ENCODE data around the gene TBC1D23. TPM values are rescaled to one million over a fixed set of nuclear protein-coding genes. Genes with fewer than 3 reads are reported as not detected.
A peak's percentile ranks its signal among the peaks of the same experiment; 100 is the strongest.
"Not testable (repeated sequence)": the region's sequence is repeated elsewhere in the genome, so short reads cannot be mapped to it uniquely, and the experiment has no call there.

TBC1D23 gene
- total RNA-seq, 4 donors from 2014 or later, result 21.2 to 32.8 (median 26.9) TPM

- WGBS, result 97% methylated on average over 1 of the region's 1 CpG
- intact Hi-C loops (cut with DNase I), result no loop called here
- no peaks in the 10 kb centered on the region for H3K27me3 ChIP-seq
- no peaks in the 10 kb centered on the region for H3K9me3 ChIP-seq
- peak; percentile 55 for DNase-seq (ENCODE audit: extremely low spot score)
- no peak overlapping the region for H3K27ac ChIP-seq (replicated peaks in 1 of 4)
- TF ChIP-seq POLR2AphosphoS5 (IDR thresholded peaks at IDR 0.05), result no peak
- TF ChIP-seq, protein P1, sequence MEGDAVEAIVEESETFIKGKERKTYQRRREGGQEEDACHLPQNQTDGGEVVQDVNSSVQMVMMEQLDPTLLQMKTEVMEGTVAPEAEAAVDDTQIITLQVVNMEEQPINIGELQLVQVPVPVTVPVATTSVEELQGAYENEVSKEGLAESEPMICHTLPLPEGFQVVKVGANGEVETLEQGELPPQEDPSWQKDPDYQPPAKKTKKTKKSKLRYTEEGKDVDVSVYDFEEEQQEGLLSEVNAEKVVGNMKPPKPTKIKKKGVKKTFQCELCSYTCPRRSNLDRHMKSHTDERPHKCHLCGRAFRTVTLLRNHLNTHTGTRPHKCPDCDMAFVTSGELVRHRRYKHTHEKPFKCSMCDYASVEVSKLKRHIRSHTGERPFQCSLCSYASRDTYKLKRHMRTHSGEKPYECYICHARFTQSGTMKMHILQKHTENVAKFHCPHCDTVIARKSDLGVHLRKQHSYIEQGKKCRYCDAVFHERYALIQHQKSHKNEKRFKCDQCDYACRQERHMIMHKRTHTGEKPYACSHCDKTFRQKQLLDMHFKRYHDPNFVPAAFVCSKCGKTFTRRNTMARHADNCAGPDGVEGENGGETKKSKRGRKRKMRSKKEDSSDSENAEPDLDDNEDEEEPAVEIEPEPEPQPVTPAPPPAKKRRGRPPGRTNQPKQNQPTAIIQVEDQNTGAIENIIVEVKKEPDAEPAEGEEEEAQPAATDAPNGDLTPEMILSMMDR (IDR thresholded peaks at IDR 0.05), result no peak
- no peak for TF ChIP-seq POLR2A (IDR thresholded peaks at IDR 0.05; ENCODE audit: low read depth)
- no peak for TF ChIP-seq EP300 (IDR thresholded peaks at IDR 0.05)
- H3K4me1 ChIP-seq, result peaks cover 0 to 11% (median 3%) of the 10 kb centered on the region in 4 donors
- no peak overlapping the region for H3K4me3 ChIP-seq
- H3K36me3 ChIP-seq, result no peaks in the 10 kb centered on the region
Measured at GRCh38 chr3:100228247-100228646, 32.5 kb upstream of the TBC1D23 start.

DNA sequence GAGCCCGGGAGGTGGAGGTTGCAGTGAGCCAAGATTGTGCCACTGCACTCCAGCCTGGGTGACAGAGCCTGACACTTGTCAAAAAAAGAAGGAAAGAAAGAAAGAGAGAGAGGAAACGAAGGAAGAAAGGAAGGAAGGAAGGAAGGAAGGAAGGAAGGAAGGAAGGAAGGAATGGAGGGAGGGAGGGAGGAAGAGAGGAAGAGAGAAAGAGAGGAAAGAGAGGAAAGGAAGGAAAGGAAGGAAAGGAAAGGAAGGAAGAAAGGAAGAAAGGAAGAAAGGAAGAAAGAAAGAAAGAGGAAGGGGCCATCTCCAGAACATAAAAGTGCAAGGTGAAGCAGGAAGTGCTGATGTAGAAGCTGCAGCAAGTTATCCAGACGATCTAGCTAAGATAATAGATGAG lies 31.6 kb upstream of the TBC1D23 start:
- WGBS, result 89% methylated on average over 3 of the region's 3 CpGs
- H3K4me3 ChIP-seq; H3K27me3 ChIP-seq; H3K27ac ChIP-seq (replicated peaks in 1 of 4); DNase-seq (ENCODE audit: extremely low spot score); intact Hi-C loops (cut with DNase I); H3K9me3 ChIP-seq; H3K36me3 ChIP-seq: not testable (repeated sequence)
- peaks cover 0 to 11% (median 3%) of the 10 kb centered on the region in 4 donors for H3K4me1 ChIP-seq

GRCh38 chr3:100230710-100231109 lies 30.1 kb upstream of the TBC1D23 start:
- intact Hi-C loops (cut with DNase I), result loop anchor here (10.0 kb wide), 1 partner anchor 56 kb away; no protein-coding TSS in a partner anchor
- no peak for DNase-seq (ENCODE audit: extremely low spot score)
- no peaks in the 10 kb centered on the region for H3K27me3 ChIP-seq
- H3K4me3 ChIP-seq, result no peak overlapping the region
- peaks cover 0 to 11% (median 5%) of the 10 kb centered on the region in 4 donors for H3K4me1 ChIP-seq
- 92% methylated on average over 3 of the region's 3 CpGs for WGBS
- H3K36me3 ChIP-seq, result no peaks in the 10 kb centered on the region
- H3K27ac ChIP-seq (replicated peaks in 1 of 4), result no peak overlapping the region
- TF ChIP-seq, protein P1 (IDR thresholded peaks at IDR 0.05), result no peak
- no peak for TF ChIP-seq POLR2AphosphoS5 (IDR thresholded peaks at IDR 0.05)
- no peak for TF ChIP-seq EP300 (IDR thresholded peaks at IDR 0.05)
- TF ChIP-seq POLR2A (IDR thresholded peaks at IDR 0.05; ENCODE audit: low read depth), result no peak
- no peaks in the 10 kb centered on the region for H3K9me3 ChIP-seq

DNA sequence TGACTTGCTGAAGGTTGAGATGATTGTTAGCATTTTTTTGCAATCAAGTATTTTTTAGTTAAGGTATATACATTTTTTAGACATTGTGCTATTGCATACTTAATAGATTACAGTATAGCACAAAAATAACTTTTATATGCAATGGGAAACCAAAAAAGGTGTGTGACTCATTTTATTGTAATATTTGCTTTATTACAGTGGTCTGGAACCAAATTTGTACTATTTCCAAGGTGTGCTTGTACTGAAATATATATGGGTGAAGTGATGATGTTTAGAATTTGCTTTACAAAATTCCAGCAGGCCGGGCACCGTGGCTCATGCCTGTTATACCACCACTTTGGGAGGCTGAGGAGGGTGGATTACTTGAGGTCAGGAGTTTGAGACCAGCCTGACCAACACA lies 29.1 kb upstream of the TBC1D23 start:
- Histone ChIP-seq H3K9me3 (no peaks in the 10 kb centered on the region), H3K27me3 (no peaks in the 10 kb centered on the region), H3K27ac (replicated peaks in 1 of 4) (no peak overlapping the region), H3K4me1 (peaks cover 0 to 7% (median 3%) of the 10 kb centered on the region in 4 donors), H3K36me3 (no peaks in the 10 kb centered on the region), H3K4me3 (no peak overlapping the region)
- peak; percentile 24 for DNase-seq (ENCODE audit: extremely low spot score)
- intact Hi-C loops (cut with DNase I), result loop anchor here (10.0 kb wide), 1 partner anchor 57 kb away; no protein-coding TSS in a partner anchor
- TF ChIP-seq EP300 (IDR thresholded peaks at IDR 0.05), result no peak
- TF ChIP-seq, protein P1 (IDR thresholded peaks at IDR 0.05), result no peak
- TF ChIP-seq POLR2AphosphoS5 (IDR thresholded peaks at IDR 0.05), result no peak
- TF ChIP-seq POLR2A (IDR thresholded peaks at IDR 0.05; ENCODE audit: low read depth), result no peak
- 90% methylated on average over 2 of the region's 2 CpGs for WGBS

DNA sequence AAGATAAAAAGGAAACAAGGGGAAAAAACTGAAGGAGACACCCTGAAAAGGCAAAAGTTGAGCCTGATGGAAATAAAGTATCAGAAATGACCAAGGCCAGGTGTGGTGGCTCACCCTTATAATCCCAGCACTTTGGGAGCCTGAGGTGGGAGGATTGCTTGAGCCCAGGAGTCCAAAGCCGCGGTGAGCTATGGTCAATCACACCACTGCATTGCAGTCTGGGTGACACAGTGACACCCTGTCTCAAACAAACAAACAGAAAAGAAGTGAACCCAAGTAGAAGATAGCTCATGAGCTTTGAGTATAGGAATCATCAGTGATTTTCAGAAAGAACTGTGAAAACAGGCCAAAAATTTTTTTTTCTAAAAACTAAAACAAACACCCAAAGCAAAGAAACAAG lies 26.4 kb upstream of the TBC1D23 start:
- Histone ChIP-seq H3K4me3 (no peak overlapping the region), H3K36me3 (no peaks in the 10 kb centered on the region), H3K27me3 (no peaks in the 10 kb centered on the region), H3K4me1 (peaks cover 0 to 3% (median 0%) of the 10 kb centered on the region in 4 donors), H3K27ac (replicated peaks in 1 of 4) (no peak overlapping the region), H3K9me3 (peaks cover 0 to 18% (median 13%) of the 10 kb centered on the region in 4 donors)
- DNase-seq (ENCODE audit: extremely low spot score), result peak; percentile 47
- 95% methylated on average over 2 of the region's 2 CpGs for WGBS
- intact Hi-C loops (cut with DNase I), result loop anchor here (10.0 kb wide), 1 partner anchor 60 kb away; no protein-coding TSS in a partner anchor
- TF ChIP-seq POLR2AphosphoS5 (IDR thresholded peaks at IDR 0.05), result no peak
- no peak for TF ChIP-seq POLR2A (IDR thresholded peaks at IDR 0.05; ENCODE audit: low read depth)
- TF ChIP-seq, protein P1 (IDR thresholded peaks at IDR 0.05), result no peak
- TF ChIP-seq EP300 (IDR thresholded peaks at IDR 0.05), result no peak

All from esophagus muscularis mucosa (tissue), 4 donors.